GM19239 (cell line): ENCODE results near the gene LPP.

Source experiments
- DNase-seq: peaks from one replicate; pipeline ENCODE4 v3.0.0; 2011; ENCODE audit warnings: low spot score; ENCODE audit not compliant: insufficient read length
- FAIRE-seq: peaks from 2 replicates; lab custom pipeline; 2011; peaks lifted over from hg19 to GRCh38; lab: Jason Lieb, UNC

Gene LPP

DNA sequence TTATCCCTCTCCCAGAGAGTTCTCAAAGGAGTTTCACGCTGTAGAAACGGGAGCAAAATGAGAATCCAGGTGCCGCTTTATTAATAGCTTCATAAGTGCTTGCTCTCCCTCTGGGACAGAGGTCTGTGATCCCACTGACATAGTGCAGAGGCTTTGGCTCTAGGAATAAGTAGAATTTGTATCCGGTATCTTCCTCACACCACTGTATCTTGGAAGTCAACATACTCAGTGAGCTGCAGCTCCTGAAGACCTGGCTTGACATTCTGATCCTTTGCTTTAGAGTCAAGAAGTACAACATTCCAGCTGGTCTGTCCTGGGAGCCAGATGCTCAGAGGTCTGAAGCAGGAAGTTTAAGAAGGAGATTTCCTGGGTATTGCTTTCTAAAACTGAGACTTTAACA, 323.0 kb downstream of the LPP start:
- no peak for FAIRE-seq

DNA sequence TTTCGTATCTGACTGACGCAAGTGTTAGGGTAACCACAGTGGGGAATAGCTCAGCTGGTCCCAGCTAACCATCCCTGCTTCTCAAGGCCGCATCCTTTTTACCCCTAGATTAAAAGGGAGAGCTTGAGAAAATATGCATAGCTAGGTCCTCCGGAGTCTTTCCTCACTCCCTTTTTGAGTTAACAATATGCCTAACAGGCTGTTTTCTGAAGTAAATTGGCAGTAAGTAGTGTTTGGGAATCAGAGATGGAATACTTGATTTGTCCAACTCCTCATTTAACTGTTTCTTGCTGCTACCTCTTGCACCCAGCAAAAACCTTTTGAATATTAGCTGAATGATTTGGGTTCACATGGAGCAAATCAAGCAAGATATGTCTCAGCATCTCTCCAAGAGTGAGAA, 326.1 kb downstream of the LPP start:
- no peak for FAIRE-seq
- DNase-seq: no peak

More for the DNA sequence above, 323.0 kb downstream of the LPP start:
- DNase-seq: no peak

DNA sequence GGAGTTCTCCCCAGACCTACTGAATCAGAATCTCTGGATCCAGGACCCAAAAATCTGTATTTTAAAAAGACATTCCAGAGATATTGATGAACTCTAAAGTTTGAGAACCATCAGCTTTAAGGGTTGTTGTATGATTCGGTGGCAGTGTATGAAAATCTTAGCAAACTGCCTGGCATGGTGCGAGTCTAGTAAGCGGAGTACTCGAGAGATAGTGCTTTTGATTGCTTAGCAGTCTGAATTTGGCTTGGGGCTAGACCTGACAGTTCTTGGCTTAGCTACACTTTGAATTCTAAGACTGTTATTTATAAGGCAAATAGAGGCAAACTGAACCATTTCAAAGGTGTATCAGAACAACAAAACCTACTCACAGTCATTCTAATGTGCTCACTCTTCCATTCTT, 329.0 kb downstream of the LPP start:
- DNase-seq: no peak
- no peak for FAIRE-seq

DNA sequence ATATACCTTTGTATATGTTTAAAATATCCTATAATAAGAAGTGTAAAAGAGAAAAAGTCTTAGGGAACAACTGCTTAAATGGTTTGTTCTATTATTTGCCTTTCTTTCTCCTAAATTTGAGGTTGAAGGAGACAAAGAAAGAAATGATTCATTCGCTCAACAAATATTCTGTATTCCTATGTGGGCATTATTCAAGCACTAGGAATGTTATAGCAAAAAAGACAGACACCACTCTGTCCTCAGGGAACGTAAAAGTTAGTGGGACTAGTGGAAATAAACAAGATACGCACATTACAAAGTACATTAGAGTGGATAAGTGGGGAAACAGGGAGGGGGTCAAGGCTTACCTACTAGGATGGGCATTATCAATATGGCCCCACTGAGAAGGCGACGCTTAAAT, 332.2 kb downstream of the LPP start:
- DNase-seq (no peak), FAIRE-seq (no peak)

DNA sequence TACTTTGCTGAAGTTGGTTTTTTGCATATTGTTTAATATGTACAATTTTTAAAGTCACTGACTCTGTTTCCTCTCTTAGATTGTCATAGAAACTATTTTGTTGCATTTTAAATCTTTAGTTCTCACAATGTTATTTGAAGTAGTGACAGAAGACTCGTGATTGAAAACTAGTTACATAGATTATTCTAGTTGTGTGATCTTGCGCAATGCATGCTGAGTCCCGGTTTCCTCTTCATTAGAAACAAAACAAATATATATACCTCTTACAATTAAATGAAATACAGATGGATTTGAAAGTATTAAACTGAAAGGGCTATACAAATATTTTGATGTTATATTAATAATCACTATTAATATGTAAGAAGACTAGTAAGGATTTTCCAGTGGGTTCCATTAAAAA, 333.0 kb downstream of the LPP start:
- no peak for FAIRE-seq

DNA sequence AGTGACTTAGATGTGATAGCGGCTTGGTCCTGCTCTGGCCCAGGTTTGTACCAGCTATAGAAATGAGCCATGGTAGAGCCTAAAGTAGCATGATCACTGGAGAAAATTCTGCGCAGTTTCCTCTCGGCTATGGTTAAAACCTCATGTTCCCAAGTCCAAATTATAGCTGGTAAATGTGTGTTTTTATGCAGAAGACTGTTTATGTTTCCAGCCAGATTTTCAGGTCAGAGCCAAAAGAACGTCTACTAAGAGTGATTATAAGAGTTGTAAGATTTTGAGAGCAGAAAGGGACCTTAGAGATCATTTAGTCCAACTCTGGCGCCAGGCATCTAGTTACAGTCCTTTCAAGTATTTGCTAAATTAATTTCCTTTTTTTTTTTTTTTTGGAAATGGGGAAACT, 333.7 kb downstream of the LPP start:
- no peak for DNase-seq
- no peak for FAIRE-seq

More for the DNA sequence above, 333.0 kb downstream of the LPP start:
- no peak for DNase-seq

DNA sequence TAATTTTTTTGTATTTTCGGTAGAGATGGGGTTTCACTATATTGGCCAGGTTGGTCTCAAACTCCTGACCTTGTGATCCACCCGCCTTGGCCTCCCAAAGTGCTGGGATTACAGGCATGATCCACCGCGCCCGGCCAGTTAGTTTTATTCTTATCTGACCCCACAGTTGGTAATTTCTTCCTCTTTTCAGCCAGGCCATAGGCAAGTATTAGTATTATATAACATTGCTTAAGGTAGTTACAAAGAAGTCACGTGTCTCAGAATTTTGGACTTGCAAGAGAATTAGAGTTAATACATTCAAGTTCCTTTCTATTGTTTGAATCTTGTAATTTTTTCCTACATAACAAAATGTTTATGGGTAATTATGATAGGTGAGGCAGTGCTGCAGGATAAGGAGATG, 334.8 kb downstream of the LPP start:
- DNase-seq (no peak), FAIRE-seq (no peak)

DNA sequence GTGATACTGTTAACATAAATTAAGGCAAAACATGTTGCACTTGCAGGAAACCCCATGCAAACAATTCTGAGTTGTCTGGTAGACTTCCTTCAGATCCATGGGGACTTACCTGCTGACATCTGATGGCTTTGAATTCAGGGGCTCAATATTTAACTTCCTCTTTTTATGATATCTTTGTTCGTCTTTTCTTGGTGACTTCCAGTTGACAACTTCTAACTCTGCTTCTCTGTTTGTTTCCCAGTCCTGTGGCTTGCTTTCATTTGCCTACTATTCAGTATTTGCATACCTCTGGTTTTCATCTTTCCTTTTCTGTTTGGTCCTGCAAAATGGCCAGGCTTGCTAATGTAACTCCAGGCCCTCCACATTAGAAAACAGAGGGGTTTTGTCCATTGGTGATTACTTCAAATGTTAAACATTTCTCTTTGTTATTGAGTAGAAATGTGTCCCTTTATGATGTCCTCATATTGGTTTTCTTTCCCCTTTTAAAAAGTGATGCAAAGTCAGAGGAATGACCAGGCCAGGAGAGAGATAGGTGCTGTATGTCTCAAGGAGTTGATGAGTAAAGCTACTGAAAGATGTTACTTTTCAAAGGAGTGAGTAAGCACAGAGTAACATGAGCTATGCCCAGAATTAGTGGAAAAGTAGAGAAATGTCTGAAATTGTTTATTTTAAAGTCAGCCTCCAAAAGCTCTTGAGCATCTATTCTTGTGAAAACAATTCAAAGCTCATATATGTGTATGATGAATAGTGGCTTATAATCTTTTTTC, 335.9 kb downstream of the LPP start:
- DNase-seq (no peak), FAIRE-seq (no peak)

DNA sequence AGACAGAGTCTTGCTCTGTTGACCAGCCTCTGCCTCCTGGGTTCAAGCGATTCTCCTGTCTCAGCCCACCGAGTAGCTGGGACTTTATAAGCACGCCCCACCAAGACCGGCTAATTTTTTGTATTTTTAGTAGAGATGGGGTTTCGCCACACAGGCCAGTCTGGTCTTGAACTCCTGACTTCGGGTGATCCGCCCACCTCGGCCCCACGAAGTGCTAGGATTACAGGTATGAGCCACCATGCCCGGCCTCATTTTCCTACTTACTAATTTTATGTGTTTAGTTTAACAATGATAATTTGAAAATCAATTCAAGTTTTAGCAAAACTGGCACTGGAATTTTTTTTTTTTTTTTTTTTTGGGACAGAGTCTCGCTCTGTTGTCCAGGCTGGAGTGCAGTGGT, 336.5 kb downstream of the LPP start:
- FAIRE-seq: no peak
- DNase-seq: no peak

DNA sequence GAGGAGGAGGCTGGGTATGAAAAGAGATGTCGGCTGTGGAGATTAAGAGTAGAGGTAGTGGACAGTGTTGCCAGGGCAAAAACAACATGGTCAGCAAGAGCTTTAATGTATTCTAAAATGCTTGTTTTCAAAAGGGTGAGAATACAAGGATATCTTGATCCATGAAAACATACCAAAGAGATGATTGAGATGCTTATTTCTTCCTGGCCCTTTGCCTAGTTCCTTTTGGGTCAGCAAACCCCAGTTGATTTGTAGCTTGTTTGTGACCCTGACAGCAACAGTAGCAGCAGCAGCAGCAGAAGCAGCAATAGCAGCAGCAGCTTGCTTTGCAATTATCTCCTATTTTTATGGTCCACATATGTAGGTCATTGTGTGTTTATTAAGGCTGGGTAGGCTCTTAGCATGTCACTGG, 337.3 kb downstream of the LPP start:
- DNase-seq: no peak
- no peak for FAIRE-seq

DNA sequence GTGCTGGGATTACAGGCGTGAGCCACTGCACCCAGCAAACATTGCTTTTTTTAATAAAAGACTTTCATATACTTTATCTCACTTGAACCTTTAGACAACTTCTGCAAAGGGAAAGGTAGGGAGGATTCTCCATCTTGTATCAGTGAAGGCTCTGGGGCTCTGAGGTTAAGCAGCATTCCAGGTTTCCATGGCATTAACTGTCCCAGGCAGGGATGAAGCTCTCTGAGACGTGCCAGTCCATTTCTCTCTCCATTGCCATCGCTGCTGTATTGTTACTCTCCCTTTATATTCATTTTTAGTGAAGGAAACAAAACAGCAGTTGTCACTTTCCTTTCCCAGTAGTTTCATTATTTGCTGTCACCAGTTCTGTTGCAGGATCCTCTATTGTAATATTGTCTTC, 342.4 kb downstream of the LPP start:
- FAIRE-seq (no peak), DNase-seq (no peak)

DNA sequence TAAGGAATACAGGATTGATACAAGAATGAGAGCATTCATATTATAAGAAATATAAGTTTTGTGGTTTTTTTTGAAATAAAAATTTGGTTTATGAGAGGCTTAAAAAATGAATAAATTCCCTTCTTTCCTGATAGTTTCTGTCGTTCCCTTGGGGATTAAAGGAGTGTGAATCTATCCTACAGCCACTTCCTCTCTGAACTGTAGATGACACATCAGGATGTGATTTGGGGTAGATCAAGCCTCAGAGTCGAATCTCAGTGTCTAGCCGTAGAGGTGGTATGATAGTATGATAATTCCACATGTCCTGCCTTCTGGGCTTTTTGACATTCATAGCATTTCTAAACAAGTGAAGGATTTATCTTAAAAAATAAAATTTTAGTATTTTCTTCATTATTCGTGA, 343.1 kb downstream of the LPP start:
- DNase-seq: no peak
- no peak for FAIRE-seq

DNA sequence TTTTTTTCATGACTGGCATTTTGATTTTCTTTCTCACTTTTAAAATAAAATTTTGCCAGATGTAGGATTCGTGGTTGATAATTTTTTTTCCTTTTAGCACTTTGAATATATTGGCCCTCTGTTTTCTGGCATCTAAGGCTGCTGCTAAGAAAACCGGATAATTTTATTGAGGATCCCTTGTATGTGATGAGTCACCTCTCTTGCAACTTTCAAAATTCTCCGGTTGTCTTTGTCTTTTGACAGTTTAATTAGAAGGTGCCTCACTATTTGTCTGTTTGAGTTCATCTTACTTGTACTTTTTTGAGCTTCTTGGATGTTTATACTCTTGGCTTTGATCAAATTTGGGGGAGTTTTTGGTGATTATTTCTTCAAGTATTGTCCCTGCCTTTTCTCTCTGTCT, 349.7 kb downstream of the LPP start:
- no peak for FAIRE-seq
- DNase-seq: no peak

DNA sequence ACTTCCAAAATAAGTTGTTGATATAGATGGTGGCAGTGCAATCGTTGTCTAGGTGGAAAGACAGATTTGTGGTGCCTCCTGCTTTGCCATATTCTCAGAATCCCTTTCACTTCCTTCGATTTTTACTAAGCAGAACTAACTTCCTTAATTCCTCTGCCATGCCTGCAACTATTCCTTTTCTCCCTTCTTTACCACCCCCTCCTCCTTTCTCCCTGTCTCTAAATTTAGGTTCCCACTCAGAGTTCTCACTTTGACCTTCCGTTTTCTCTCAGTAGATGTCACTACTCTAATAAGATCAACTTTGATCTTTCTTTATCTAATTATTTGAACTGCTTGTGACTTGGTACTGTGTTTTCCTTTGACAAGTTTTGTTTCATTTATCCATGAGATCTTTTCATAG, 351.2 kb downstream of the LPP start:
- no peak for DNase-seq
- FAIRE-seq: no peak

DNA sequence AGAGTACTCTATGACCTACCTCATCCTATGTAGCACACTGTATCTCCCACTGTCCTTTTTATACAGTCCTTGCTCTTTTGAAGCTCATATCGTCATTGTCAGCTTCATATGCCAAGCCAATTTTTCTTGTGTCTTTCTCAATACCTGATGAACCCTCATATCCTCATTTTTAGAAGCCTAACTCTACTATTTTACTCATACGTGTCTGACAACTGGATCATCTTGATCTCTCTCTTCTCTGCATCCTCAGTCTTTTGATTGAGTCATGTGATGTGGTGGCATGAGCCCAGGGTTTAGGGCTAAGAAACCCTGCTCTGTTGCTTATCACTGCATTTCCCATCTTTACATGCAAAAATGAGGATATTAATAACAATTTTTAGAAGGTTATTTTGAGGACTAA, 352.0 kb downstream of the LPP start:
- no peak for FAIRE-seq
- DNase-seq: no peak

DNA sequence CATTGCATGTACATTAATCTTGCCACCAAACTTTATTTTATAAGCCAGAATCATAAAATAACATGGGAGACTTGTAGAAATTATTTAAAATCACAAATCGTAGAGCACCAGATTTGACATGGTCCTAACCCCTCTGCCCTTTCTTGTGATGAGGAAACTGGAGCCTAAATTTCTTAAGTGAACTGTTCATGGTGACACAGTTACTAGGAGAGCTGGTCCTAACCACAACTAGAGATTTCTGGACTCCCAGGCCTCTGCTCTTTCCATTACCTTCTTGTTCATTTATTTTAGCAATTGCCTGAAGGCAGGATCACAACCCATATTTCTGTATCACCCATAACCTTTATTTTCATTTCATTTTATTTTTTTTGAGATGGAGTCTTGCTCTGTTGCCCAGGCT, 352.5 kb downstream of the LPP start:
- FAIRE-seq (no peak), DNase-seq (no peak)

DNA sequence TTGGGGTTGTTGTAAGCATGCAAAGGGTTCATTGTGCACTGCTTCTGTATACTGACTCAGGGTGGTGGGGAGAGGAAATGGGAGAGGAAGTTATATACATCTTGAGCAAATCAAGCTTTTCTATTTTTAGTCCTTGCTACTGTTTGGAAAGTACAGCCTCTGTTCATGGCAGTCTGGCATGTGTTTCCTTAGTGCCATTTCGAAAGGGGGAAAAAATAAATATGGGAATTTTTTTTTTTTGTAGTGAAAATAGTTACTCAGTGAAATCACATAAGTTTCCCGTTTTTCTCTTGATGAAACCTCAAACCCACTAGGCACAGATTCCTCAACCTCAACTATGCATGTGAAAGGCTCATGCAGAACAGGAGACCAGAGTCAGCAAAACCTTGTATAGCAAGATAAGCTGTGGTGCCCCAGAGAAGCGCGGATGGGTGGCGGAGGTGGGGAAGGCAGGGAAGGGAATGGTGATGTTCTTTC, 353.3 kb downstream of the LPP start:
- DNase-seq (no peak), FAIRE-seq (no peak)

DNA sequence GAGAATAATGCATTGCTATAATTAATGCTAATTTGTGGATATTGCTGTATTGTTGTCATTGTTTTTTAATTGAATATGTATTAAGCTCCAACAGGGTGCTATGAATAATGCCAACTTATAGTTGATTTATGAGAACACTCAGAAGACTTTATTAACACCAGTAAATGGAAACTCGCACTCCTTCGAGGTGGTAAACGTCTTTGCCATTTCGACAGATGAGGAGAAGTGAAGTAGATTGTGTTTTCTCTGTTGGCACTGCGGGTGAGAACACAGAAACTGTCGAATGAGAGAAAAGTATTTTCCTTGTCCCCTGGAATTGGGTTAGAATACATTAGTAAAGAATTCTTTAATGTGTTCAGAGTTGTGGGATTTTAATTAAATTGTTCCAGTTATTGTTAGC, 354.5 kb downstream of the LPP start:
- DNase-seq (no peak), FAIRE-seq (no peak)

DNA sequence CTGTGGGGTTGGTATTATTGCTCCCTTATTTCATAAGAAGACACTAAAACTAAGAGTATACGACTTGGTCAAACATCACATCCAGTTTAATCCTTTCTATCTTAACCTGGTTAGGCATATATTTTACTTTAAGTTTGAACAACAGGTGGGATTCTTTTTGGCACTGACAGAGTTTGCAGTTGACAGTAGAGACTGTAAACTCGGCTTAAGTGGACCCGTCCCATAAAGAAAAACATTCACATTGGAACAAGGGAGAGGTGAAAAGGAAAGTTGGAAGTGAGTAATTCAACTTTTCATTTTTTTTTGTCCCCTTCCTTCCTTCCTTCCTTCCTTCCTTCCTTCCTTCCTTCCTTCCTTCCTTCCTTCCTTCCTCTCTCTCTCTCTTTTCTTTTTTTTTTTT, 355.4 kb downstream of the LPP start:
- DNase-seq (no peak), FAIRE-seq (no peak)

DNA sequence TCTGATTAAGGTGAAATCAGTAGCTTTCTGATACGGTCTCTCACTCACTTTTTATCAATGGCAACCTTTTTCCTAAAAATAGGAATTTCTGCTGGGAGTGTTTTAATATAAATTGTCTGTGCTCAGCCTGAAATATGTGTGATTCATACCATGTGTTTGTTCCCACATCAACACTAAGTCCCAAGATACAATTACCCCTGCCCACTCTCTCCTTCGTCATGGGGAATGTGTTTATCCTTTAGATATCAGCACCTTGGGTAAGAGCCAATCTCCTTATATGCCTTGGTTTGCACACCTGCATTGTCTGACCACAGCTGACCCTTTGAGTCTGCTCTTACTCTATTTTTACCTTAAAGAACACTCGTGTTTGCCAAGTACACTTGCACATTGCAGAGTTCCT, 356.4 kb downstream of the LPP start:
- no peak for FAIRE-seq
- DNase-seq: no peak

DNA sequence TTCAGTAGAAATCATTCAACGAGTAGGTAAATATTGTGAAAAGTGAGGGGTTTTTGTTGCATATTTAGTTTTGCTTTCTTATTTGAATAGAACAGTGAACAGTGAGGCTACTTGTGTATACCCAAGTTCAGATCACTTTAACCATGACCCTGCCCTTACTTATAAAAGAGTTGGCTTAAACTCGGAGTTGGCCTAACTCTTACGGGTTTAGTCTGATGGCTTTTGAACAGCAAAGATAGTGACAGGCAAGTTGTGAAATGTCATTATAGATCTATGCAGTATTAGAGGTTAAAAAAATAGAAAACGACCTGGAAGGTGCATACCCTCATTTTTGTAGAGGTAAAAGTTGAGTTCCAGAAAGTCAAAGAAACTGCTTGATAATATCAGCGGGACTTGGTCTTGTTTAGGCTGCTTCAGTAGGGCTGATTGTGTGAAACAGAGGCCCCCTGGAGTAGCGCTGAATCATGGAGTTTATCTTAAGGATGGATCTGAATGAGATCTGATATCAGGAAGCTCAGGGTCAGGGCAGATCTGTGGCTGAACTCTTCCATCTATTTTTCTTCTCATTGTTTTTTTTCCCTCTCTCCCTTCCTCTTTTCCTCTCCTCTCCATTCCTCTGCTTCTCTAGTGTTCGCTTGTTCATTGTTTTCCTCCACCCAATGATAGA, 359.8 kb downstream of the LPP start:
- DNase-seq: no peak
- FAIRE-seq: no peak

DNA sequence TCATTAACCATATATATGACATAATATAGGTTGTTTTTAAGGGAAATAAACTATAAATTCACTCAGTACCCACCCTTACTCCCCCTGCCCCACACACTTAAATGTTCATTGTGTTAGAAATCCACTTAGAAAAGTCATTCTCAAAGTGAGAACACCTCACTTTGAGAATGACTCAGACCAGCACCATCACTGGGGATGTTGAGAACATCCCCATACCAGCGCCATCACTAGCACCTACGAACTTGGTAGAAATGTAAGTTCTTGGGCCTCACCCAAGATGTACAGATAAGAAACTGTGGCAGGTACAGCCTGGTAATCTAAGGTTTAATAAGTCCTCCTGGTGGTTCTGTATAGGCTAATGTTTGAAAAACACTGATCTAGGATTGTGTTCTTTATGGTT, 362.6 kb downstream of the LPP start:
- no peak for DNase-seq
- FAIRE-seq: no peak
